Measurements from ENCODE around the gene IFIH1. TPM values are rescaled to one million over a fixed set of nuclear protein-coding genes. Genes with fewer than 3 reads are reported as not detected.
A peak's percentile ranks its signal among the peaks of the same experiment; 100 is the strongest.

Gene IFIH1
- polyA plus RNA-seq, 1 of the 3 experiments (the other 2 are of a cell fraction): 1.0 TPM

GRCh38 chr2:162344617-162344950, 26.1 kb upstream of the IFIH1 start:
- Histone ChIP-seq H3F3A (replicated peaks; ENCODE audit: insufficient read depth) (no peaks in the 10 kb centered on the region), H3K9ac (peak overlapping the region; percentile 80), H3K79me2 (ENCODE audit: insufficient read depth) (peaks cover 12% of the 10 kb centered on the region), H3K27me3 (ENCODE audit: insufficient read depth) (no peaks in the 10 kb centered on the region), H3K36me3 (replicated peaks in 1 of 2; ENCODE audit: control insufficient read depth in 1 of 2, insufficient read depth in 2 of 2, low read length in 1 of 2) (peaks cover 0 to 4% of the 10 kb centered on the region in 2 experiments), H3K4me1 (ENCODE audit: control insufficient read depth in 1 of 2, insufficient read depth in 2 of 2, low read depth in 1 of 2, low read length in 1 of 2) (peaks cover 0 to 4% of the 10 kb centered on the region in 2 experiments; a peak in 2 of 4 replicates), H3K4me2 (peak overlapping the region; percentile 90), H2AFZ (ENCODE audit: low read depth) (peak overlapping the region; percentile 99), H3K27ac (ENCODE audit: low read depth in 2 of 2, low read length in 1 of 2) (peak overlapping the region; percentile 44 to 81; a peak in 3 of 4 replicates), H4K20me1 (ENCODE audit: insufficient read depth) (no peaks in the 10 kb centered on the region), H3K9me2 (no peaks in the 10 kb centered on the region), H3K4me3 (ENCODE audit: low read depth in 2 of 2, low read length in 1 of 2) (peak overlapping the region; percentile 88 to 96), H3K9me3 (no peaks in the 10 kb centered on the region)
- WGBS (ENCODE audit: low lambda C conversion rate): 2% methylated on average over 8 of the region's 8 CpGs
- no peak for DNase-seq
- POLR2A ChIA-PET: no interaction called here
- CTCF ChIA-PET: interaction anchor here (1.5 to 1.7 kb wide), 2 partner anchors 10 kb away, joined by 6 to 7 read pairs; no protein-coding TSS in a partner anchor
- no peak for TF ChIP-seq SIN3A (IDR thresholded peaks at IDR 0.05; ENCODE audit: borderline replicate concordance, low read depth, low read length)
- 0 out of 2 replicates have a peak, but pooled peaks have one; percentile 7 for TF ChIP-seq MAX (IDR thresholded peaks at IDR 0.05; ENCODE audit: low read depth)
- peak; percentile 16; the same call in 1 of the 2 replicates for TF ChIP-seq CTCF (IDR thresholded peaks at IDR 0.05)

GRCh38 chr2:162343824-162344616, 25.5 kb upstream of the IFIH1 start, which contains the start of gene GCA:
GCA (plus strand) TSS chr2:162344132; CDS start chr2:162344249, 117 bp downstream.
- Histone ChIP-seq H2AFZ (ENCODE audit: low read depth) (peak within 1 kb of the TSS; percentile 99), H3K4me3 (ENCODE audit: low read depth in 2 of 2, low read length in 1 of 2) (peak within 1 kb of the TSS; percentile 88 to 96), H3K27me3 (ENCODE audit: insufficient read depth) (no peaks in the 10 kb centered on the region), H3K36me3 (replicated peaks in 1 of 2; ENCODE audit: control insufficient read depth in 1 of 2, insufficient read depth in 2 of 2, low read length in 1 of 2) (peaks cover 0 to 4% of the 10 kb centered on the region in 2 experiments), H4K20me1 (ENCODE audit: insufficient read depth) (no peaks in the 10 kb centered on the region), H3K79me2 (ENCODE audit: insufficient read depth) (peaks cover 12% of the 10 kb centered on the region), H3F3A (replicated peaks; ENCODE audit: insufficient read depth) (no peaks in the 10 kb centered on the region), H3K27ac (ENCODE audit: low read depth in 2 of 2, low read length in 1 of 2) (peak within 1 kb of the TSS; percentile 44 to 81; a peak in 3 of 4 replicates), H3K9me3 (no peaks in the 10 kb centered on the region), H3K4me2 (peak within 1 kb of the TSS; percentile 90), H3K9me2 (no peaks in the 10 kb centered on the region), H3K4me1 (ENCODE audit: control insufficient read depth in 1 of 2, insufficient read depth in 2 of 2, low read depth in 1 of 2, low read length in 1 of 2) (peaks cover 0 to 4% of the 10 kb centered on the region in 2 experiments; a peak in 2 of 4 replicates), H3K9ac (peak within 1 kb of the TSS; percentile 80)
- DNase-seq: peak; percentile 93
- ChIA-PET CTCF (interaction anchor here (0.6 to 1.5 kb wide), 2 partner anchors 9 to 10 kb away, joined by 3 to 7 read pairs; no protein-coding TSS in a partner anchor), POLR2A (no interaction called here)
- WGBS (ENCODE audit: low lambda C conversion rate): 1% methylated on average over 36 of the region's 57 CpGs
- no peak for TF ChIP-seq TCF12 (IDR thresholded peaks at IDR 0.05)
- peak; percentile 18; the same call in 1 of the 2 replicates for TF ChIP-seq ELF1 (IDR thresholded peaks at IDR 0.05)
- no peak for TF ChIP-seq USF2 (IDR thresholded peaks at IDR 0.05; ENCODE audit: borderline replicate concordance, low read depth, low read length)
- no peak for TF ChIP-seq NFIC (IDR thresholded peaks at IDR 0.05; ENCODE audit: borderline replicate concordance)
- no peak for TF ChIP-seq RCOR1 (IDR thresholded peaks at IDR 0.05; ENCODE audit: low read length)
- TF ChIP-seq CTCF (IDR thresholded peaks at IDR 0.05): no peak
- peak; percentile 63; the same call in 1 of the 2 replicates for TF ChIP-seq TAF1 (IDR thresholded peaks at IDR 0.05; ENCODE audit: borderline replicate concordance, low read depth, low read length)
- TF ChIP-seq REST (IDR thresholded peaks at IDR 0.05; ENCODE audit: low read depth, low read length): no peak
- no peak for TF ChIP-seq FOSL2 (IDR thresholded peaks at IDR 0.05; ENCODE audit: borderline replicate concordance, low read depth)
- TF ChIP-seq POLR2AphosphoS5 (IDR thresholded peaks at IDR 0.05; ENCODE audit: low read depth, low read length): peak; percentile 72
- TF ChIP-seq PBX3 (IDR thresholded peaks at IDR 0.05): no peak
- peak; percentile 15; the same call in 1 of the 2 replicates for TF ChIP-seq MAX (IDR thresholded peaks at IDR 0.05; ENCODE audit: low read depth)

All from SK-N-SH (cell line).